GM23248 (cell line): ENCODE measurements around the gene SCO2. TPM values are rescaled to one million over a fixed set of nuclear protein-coding genes. Genes with fewer than 3 reads are reported as not detected.

Experiments used
- DNase-seq: peaks from one replicate; pipeline ENCODE4 v3.0.0-alpha.2; 2015
- H2AFZ ChIP-seq: fragments of 200-600 bp; sonication (generic); 2 replicates; pipeline ENCODE4 v1.6.1; 2016; ENCODE audit warnings: antibody characterized with exemption
- H3F3A ChIP-seq: fragments of 200-600 bp; sonication (generic); 2 replicates; pipeline ENCODE4 v1.6.1; 2016; ENCODE audit warnings: mild to moderate bottlenecking, antibody characterized with exemption, mixed run types; ENCODE audit not compliant: insufficient read depth
- H3K27ac ChIP-seq: fragments of 200-600 bp; sonication (generic); 2 replicates; pipeline ENCODE4 v1.5.1; 2016; ENCODE audit warnings: mild to moderate bottlenecking
- H3K27me3 ChIP-seq: fragments of 200-600 bp; sonication (generic); replicated peaks from 2 replicates; pipeline ENCODE4 v1.6.1; 2016; ENCODE audit warnings: mild to moderate bottlenecking; ENCODE audit not compliant: insufficient read depth
- H3K36me3 ChIP-seq: fragments of 200-600 bp; sonication (generic); 2 replicates; pipeline ENCODE4 v1.6.1; 2016; ENCODE audit warnings: low read depth, mild to moderate bottlenecking
- H3K4me1 ChIP-seq: fragments of 200-600 bp; sonication (generic); 2 replicates; pipeline ENCODE4 v1.6.1; 2016; ENCODE audit warnings: mild to moderate bottlenecking; ENCODE audit not compliant: insufficient read depth
- H3K4me2 ChIP-seq: fragments of 200-600 bp; sonication (generic); one replicate; pipeline ENCODE4 v1.6.1; 2016; ENCODE audit warnings: mild to moderate bottlenecking; ENCODE audit not compliant: unreplicated experiment
- H3K4me3 ChIP-seq: fragments of 200-600 bp; sonication (generic); 2 replicates; pipeline ENCODE4 v1.5.1; 2016; ENCODE audit warnings: mild to moderate bottlenecking
- H3K79me2 ChIP-seq: fragments of 200-600 bp; sonication (generic); 2 replicates; pipeline ENCODE4 v1.6.1; 2016; ENCODE audit warnings: mild to moderate bottlenecking; ENCODE audit not compliant: insufficient read depth
- H3K9ac ChIP-seq: fragments of 200-600 bp; sonication (generic); 2 replicates; pipeline ENCODE4 v1.6.1; 2016; ENCODE audit warnings: mild to moderate bottlenecking
- H3K9me2 ChIP-seq: fragments of 200-600 bp; sonication (generic); 2 replicates; pipeline ENCODE4 v1.6.1; 2016; ENCODE audit warnings: mixed run types, mild to moderate bottlenecking, moderate library complexity; ENCODE audit not compliant: insufficient read depth
- H3K9me3 ChIP-seq: fragments of 200-600 bp; sonication (generic); one replicate; pipeline ENCODE4 v1.6.1; 2017; ENCODE audit warnings: low read depth
- H4K20me1 ChIP-seq: fragments of 200-600 bp; sonication (generic); 2 replicates; pipeline ENCODE4 v1.6.0; 2016; ENCODE audit not compliant: insufficient read depth
- EZH2 ChIP-seq: fragments of 200-600 bp; sonication (generic); IDR thresholded peaks from 2 replicates; pipeline ENCODE4 v1.6.1; 2018; ENCODE audit warnings: antibody characterized with exemption, mild to moderate bottlenecking; ENCODE audit not compliant: insufficient read depth, poor library complexity, severe bottlenecking
- EZH2phosphoT487 ChIP-seq: fragments of 200-600 bp; sonication (generic); IDR thresholded peaks from 2 replicates; pipeline ENCODE4 v1.6.1; 2018; ENCODE audit warnings: antibody characterized with exemption, moderate library complexity, mild to moderate bottlenecking, low read depth; ENCODE audit not compliant: insufficient read depth
- WGBS, 2 experiments: methylation state at CpG; one replicate each; pipeline ENCODE4 v1.1.6; 2015 to 2017; ENCODE audit warnings: low lambda C conversion rate in 2 of 2, low coverage in 1 of 2; ENCODE audit errors: missing lambda C conversion rate in 2 of 2; 5-methylcytosine and 5-hydroxymethylcytosine counted together
- in situ Hi-C: fragments of 300-500 bp; cut with MboI; formaldehyde crosslinking; loops from 2 replicates; pipeline ENCODE4 v1.15.0; 2020
- polyA plus RNA-seq: library from polyadenylated mRNA; unstranded; fragments of >200 nt; fragmentation: Nextera tagmentation; extraction: Ambion mirVana; gene quantifications from 2 replicates; pipeline ENCODE4 v1.2.1, GENCODE V29; 2016
- total RNA-seq: library from RNA; depleted of rRNA; stranded (reverse); fragments of >200 nt; shearing (Covaris generic); gene quantifications from 2 replicates; pipeline ENCODE4 v1.2.3, GENCODE V29; 2014

Gene SCO2
- total and polyA plus RNA-seq, 2 experiments from 2014 or later: 8.4 to 11.0 TPM

DNA sequence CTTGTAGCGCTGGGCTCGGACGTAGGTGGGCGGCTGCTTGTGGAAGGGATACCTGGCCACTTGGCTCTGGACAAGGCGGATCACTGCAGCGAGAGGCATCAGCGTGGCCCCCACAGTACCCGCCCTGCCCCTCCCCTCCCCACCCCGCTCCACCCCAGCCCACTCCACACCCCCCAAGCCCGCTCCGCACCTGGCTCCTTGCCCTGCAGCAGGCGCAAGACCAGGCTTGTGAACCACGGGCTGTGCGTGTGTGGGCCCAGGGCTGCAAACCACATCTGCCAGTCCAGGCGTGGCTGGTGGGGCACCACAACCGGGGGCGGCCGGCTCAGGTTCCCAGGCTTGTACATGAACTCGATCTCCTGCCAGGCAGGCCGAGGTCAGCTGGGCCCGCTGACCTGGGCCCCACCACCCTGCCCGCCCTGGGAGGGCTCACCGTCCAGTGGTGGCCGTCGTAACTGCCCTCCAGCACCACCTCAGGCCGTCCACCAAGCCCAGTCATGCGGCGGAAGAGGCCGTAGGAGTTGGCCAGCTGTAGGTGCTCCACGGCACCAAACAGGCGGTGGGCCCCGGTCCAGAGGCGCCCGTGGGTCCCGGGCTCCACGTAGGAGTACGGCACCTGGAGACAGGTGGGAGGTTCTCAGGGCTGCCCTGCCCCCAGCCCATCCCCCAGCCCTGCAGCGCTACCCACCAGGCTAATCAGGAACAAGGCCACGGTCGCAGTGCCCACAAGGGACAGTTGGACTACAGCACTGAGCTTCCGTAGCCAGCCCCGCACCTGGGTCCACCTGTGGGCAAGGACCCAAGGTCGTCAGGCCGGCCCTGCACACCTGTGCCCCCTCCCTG, 20.8 kb downstream of the SCO2 start:
- Histone ChIP-seq H2AFZ (no peak overlapping the region), H3K4me1 (peaks cover 10% of the 10 kb centered on the region), H3K9ac (no peak overlapping the region), H4K20me1 (no peaks in the 10 kb centered on the region), H3K36me3 (no peaks in the 10 kb centered on the region), H3K27me3 (no peaks in the 10 kb centered on the region), H3K4me3 (no peak overlapping the region), H3K27ac (no peak overlapping the region), H3K79me2 (peaks cover 44% of the 10 kb centered on the region), H3K9me3 (no peaks in the 10 kb centered on the region), H3K4me2 (no peak overlapping the region), H3K9me2 (no peaks in the 10 kb centered on the region), H3F3A (peaks cover 15% of the 10 kb centered on the region; the same call in 1 of the 2 replicates)
- 91 to 92% methylated on average over 22 to 40 of the region's 44 CpGs for WGBS, 2 experiments
- no peak for DNase-seq
- in situ Hi-C loops: no loop called here
- TF ChIP-seq EZH2 (no peak), EZH2phosphoT487 (no peak)

DNA sequence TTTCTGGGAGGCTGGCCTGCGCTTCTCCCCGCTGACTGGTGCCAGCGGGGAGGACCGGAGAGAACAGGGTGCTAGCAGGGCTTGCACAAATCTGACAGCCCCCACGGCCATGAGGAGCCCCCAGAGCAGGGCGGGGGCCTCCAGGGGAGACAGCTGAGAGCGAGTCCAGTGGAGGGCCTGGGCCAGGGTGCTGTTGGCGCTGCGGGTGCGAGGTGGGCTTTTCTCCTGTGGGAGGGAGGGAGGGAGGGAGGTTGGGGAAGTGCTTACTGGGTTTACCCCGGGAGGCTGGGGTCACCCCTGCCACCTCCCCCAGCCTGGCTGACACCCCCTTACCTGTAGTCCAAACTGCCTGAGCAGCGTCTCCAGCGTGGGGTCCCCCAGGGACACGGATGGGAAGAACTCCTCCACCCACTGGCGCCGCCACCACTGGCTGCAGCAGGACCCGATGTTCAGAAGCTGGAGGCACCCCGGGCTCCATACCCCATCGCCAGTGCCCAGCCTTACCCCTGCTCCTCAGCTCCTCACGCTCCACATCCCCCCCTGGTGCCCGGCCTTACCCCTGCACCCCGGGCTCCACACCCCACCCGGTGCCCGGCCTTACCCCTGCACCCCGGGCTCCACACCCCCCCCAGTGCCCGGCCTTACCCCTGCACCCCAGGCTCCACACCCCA, 21.8 kb downstream of the SCO2 start:
- Histone ChIP-seq H4K20me1 (no peaks in the 10 kb centered on the region), H3K4me2 (no peak overlapping the region), H3K9ac (no peak overlapping the region), H3K4me3 (no peak overlapping the region), H3K9me3 (no peaks in the 10 kb centered on the region), H3K27ac (no peak overlapping the region), H3K36me3 (no peaks in the 10 kb centered on the region), H3F3A (peaks cover 16% of the 10 kb centered on the region; the same call in 1 of the 2 replicates), H3K27me3 (no peaks in the 10 kb centered on the region), H3K4me1 (peaks cover under 1% of the 10 kb centered on the region; the same call in 1 of the 2 replicates), H3K9me2 (no peaks in the 10 kb centered on the region), H3K79me2 (peaks cover 34% of the 10 kb centered on the region), H2AFZ (no peak overlapping the region)
- TF ChIP-seq EZH2phosphoT487: no peak
- no peak for TF ChIP-seq EZH2
- WGBS, 2 experiments: 79 to 90% methylated on average over 17 to 24 of the region's 26 CpGs
- no peak for DNase-seq
- in situ Hi-C loops: no loop called here

DNA sequence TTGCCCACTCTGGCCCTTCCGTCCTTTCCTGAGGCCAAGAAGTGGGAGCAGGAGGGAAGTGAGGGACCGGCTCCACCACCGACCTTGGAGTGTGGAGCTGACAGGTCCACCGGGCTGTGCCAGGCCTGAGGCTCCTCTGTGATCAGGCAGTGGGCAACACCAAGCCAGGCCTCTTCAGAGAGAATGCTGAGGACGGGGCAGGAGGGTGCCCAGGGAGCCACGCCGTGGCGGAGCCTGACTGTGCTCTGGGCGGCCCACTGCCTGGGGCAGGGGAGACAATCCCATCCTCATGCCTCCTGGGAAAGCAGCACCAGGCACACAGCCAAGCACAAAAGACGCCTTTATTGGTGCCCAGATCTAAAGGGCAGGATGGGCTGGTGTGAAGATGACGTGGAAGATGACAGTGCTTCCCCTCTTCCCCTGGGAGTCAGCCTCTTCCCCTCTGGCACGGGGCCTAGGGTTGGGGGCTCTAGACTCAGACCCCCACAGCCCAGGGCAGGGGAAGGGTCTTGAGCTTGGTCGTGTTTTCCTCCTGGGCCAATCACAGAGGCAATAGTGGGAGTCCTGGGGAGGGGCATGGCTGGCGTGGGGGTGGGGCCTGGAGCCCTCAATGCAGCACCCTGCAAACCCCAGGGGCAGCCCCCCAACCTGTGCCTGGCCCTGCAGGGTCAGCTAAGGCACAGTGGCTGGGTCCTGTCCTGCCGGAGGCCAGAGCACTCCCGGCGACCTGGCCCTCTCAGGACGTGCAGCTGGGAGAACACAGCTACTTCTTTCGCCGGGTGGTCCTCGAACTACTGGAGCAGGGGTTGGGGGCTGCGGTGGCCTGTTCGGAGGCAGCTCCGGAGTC, 22.5 kb downstream of the SCO2 start:
- no peaks in the 10 kb centered on the region for H3K9me3 ChIP-seq
- H3K27ac ChIP-seq: no peak overlapping the region
- peaks cover 16% of the 10 kb centered on the region; the same call in 1 of the 2 replicates for H3F3A ChIP-seq
- DNase-seq: no peak
- no peak overlapping the region for H3K4me2 ChIP-seq
- no peaks in the 10 kb centered on the region for H4K20me1 ChIP-seq
- H3K36me3 ChIP-seq: no peaks in the 10 kb centered on the region
- H3K4me3 ChIP-seq: no peak overlapping the region
- no peaks in the 10 kb centered on the region for H3K9me2 ChIP-seq
- TF ChIP-seq EZH2phosphoT487 (no peak), EZH2 (no peak)
- H3K9ac ChIP-seq: no peak overlapping the region
- H3K27me3 ChIP-seq: no peaks in the 10 kb centered on the region
- peaks cover 30% of the 10 kb centered on the region for H3K79me2 ChIP-seq
- in situ Hi-C loops: no loop called here
- no peak overlapping the region for H2AFZ ChIP-seq
- H3K4me1 ChIP-seq: no peaks in the 10 kb centered on the region
- 85 to 88% methylated on average over 19 to 23 of the region's 24 CpGs for WGBS, 2 experiments

DNA sequence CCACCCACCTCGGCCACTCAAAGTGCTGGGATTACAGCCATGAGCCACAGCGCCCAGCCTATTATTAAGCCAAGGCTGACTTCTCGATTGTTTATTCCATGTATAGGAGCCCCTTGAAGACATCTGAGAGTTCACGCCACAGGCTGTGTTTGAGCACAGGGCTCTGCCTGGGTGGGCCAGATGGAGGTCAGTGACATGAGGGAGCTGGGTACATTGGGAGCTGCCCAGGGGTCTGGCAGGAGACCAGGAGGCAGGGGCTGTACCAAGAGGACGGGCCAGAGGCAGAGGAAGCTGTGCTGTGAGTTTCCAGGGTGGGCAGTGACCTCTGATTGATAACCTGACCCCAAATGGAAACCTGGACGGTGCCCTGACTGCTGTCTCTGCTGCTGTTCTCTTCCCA, 23.3 kb downstream of the SCO2 start:
- 79 to 81% methylated on average over 6 of the region's 6 CpGs for WGBS, 2 experiments
- Histone ChIP-seq H2AFZ (no peak overlapping the region), H3K27ac (no peak overlapping the region), H3K9me2 (no peaks in the 10 kb centered on the region), H3K9me3 (no peaks in the 10 kb centered on the region), H3K36me3 (no peaks in the 10 kb centered on the region), H3F3A (peaks cover 16% of the 10 kb centered on the region; the same call in 1 of the 2 replicates), H3K4me2 (no peak overlapping the region), H3K4me1 (no peaks in the 10 kb centered on the region), H3K9ac (no peak overlapping the region), H4K20me1 (no peaks in the 10 kb centered on the region), H3K27me3 (no peaks in the 10 kb centered on the region), H3K4me3 (no peak overlapping the region), H3K79me2 (peaks cover 27% of the 10 kb centered on the region)
- DNase-seq: no peak
- TF ChIP-seq EZH2 (no peak), EZH2phosphoT487 (no peak)
- in situ Hi-C loops: no loop called here
